ENCODE results near the gene HHAT.
"Not testable (repeated sequence)": the region's sequence is repeated elsewhere in the genome, so short reads cannot be mapped to it uniquely, and the experiment has no call there.

The HHAT gene

GRCh38 chr1:210400043-210400840 is 71.5 kb downstream of the HHAT start:
- peak in 1 of 2 donors; percentile 3 for DNase-seq

GRCh38 chr1:210402560-210402959 is 73.9 kb downstream of the HHAT start:
- no peak for DNase-seq

- DNase-seq, result no peak
Measured at GRCh38 chr1:210405316-210405715, 76.6 kb downstream of the HHAT start.

- DNase-seq, result not testable (repeated sequence)
Measured at GRCh38 chr1:210406341-210406740, 77.6 kb downstream of the HHAT start.

- peak; percentile 1 to 40 for DNase-seq
Measured at GRCh38 chr1:210407207-210407886, 78.6 kb downstream of the HHAT start.

GRCh38 chr1:210407887-210408252 is 79.2 kb downstream of the HHAT start:
- DNase-seq, result no peak

GRCh38 chr1:210412240-210412639 is 83.5 kb downstream of the HHAT start:
- no peak for DNase-seq

GRCh38 chr1:210413951-210414350 is 85.2 kb downstream of the HHAT start:
- no peak for DNase-seq

GRCh38 chr1:210415846-210416448 is 87.2 kb downstream of the HHAT start:
- no peak for DNase-seq

GRCh38 chr1:210416681-210417080 is 88.0 kb downstream of the HHAT start:
- no peak for DNase-seq

- DNase-seq, result no peak
Measured at GRCh38 chr1:210417881-210418280, 89.2 kb downstream of the HHAT start.

GRCh38 chr1:210418863-210419650 is 90.4 kb downstream of the HHAT start:
- no peak for DNase-seq

- DNase-seq, result not testable (repeated sequence)
Measured at GRCh38 chr1:210426696-210427095, 98.0 kb downstream of the HHAT start.

- no peak for DNase-seq
Measured at GRCh38 chr1:210428696-210429095, 100.0 kb downstream of the HHAT start.

GRCh38 chr1:210434223-210434622 is 105.5 kb downstream of the HHAT start:
- DNase-seq, result no peak

- no peak for DNase-seq
Measured at GRCh38 chr1:210437111-210437510, 108.4 kb downstream of the HHAT start.

- DNase-seq, result no peak
Measured at GRCh38 chr1:210437781-210438180, 109.1 kb downstream of the HHAT start.

GRCh38 chr1:210438928-210439841 is 110.5 kb downstream of the HHAT start:
- DNase-seq, result no peak

GRCh38 chr1:210440081-210440480 is 111.4 kb downstream of the HHAT start:
- DNase-seq, result no peak

GRCh38 chr1:210441028-210441427 is 112.3 kb downstream of the HHAT start:
- DNase-seq, result no peak

GRCh38 chr1:210445485-210445884 is 116.8 kb downstream of the HHAT start:
- no peak for DNase-seq

- no peak for DNase-seq
Measured at GRCh38 chr1:210445931-210446330, 117.2 kb downstream of the HHAT start.

Measured in bone marrow (tissue), 2 donors.